ENCODE measurements around the gene TUBB2A. TPM values are rescaled to one million over a fixed set of nuclear protein-coding genes. Genes with fewer than 3 reads are reported as not detected.

The TUBB2A gene
- total and polyA plus RNA-seq, 2 of the 13 experiments (the other 11 are each of a cell fraction or from before 2014, with no cell fraction given), result 35.3 to 106 TPM

DNA sequence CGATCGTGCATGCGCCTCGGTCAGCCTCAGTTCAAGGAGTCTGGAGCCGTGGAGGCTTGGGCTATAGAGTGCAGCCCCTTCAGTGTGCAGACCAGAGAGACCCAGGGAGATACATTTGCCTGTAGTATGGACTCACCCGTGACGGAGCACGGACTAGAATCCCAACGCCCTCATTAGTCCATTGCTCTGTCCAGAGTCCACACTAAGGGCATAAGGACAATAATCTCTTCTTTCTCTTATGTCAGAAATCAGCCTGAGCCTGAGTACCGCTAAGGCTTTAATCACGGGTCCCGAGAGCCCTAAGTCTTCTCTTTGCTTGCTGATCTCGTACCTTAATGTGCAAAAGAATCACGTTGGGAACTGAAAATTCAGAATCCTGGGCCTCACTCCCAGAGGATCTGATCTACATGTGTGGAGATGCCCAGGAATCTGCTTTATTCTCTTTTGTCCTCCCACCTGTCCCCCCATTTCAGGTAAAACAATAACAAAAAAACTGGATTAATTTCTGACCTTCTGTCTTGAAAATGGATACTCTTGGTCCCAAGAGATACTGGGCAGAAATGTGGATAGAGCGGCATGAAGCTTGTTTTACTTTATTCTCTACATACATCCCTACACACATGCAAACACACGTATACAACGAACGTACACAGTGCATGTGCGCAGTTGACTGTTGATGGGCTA, 38.2 kb downstream of the TUBB2A start (continued):
- TF ChIP-seq, protein P1, sequence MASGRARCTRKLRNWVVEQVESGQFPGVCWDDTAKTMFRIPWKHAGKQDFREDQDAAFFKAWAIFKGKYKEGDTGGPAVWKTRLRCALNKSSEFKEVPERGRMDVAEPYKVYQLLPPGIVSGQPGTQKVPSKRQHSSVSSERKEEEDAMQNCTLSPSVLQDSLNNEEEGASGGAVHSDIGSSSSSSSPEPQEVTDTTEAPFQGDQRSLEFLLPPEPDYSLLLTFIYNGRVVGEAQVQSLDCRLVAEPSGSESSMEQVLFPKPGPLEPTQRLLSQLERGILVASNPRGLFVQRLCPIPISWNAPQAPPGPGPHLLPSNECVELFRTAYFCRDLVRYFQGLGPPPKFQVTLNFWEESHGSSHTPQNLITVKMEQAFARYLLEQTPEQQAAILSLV (CRISPR knock-in tag; IDR thresholded peaks at IDR 0.05; ENCODE audit: borderline replicate concordance), result no peak
- TF ChIP-seq ZFP37 (CRISPR knock-in tag; IDR thresholded peaks at IDR 0.05; ENCODE audit: borderline replicate concordance) (no peak), JUN (CRISPR knock-in tag; IDR thresholded peaks at IDR 0.05) (no peak; the same call in 1 of the 2 replicates), HDAC1 (CRISPR knock-in tag; IDR thresholded peaks at IDR 0.05) (0 out of 2 replicates have a peak, but pooled peaks have one; percentile 31), SOX6 (IDR thresholded peaks at IDR 0.05) (no peak), SOX6 (CRISPR knock-in tag; IDR thresholded peaks at IDR 0.05) (no peak), ZNF782 (CRISPR knock-in tag; IDR thresholded peaks at IDR 0.05; ENCODE audit: borderline replicate concordance) (no peak; the same call in 1 of the 2 replicates), KDM1A (CRISPR knock-in tag; IDR thresholded peaks at IDR 0.05) (no peak), SNAI1 (CRISPR knock-in tag; IDR thresholded peaks at IDR 0.05; ENCODE audit: borderline replicate concordance) (no peak), ZNF678 (CRISPR knock-in tag; IDR thresholded peaks at IDR 0.05) (no peak; the same call in 1 of the 2 replicates), KLF11 (CRISPR knock-in tag; IDR thresholded peaks at IDR 0.05) (no peak), ZNF83 (CRISPR knock-in tag; IDR thresholded peaks at IDR 0.05; ENCODE audit: borderline replicate concordance) (0 out of 2 replicates have a peak, but pooled peaks have one; percentile 16), ZNF143 (CRISPR knock-in tag; IDR thresholded peaks at IDR 0.05) (no peak), NFE2 (CRISPR knock-in tag; IDR thresholded peaks at IDR 0.05) (no peak), ZNF605 (CRISPR knock-in tag; IDR thresholded peaks at IDR 0.05) (no peak)
- TF ChIP-seq, protein P2, sequence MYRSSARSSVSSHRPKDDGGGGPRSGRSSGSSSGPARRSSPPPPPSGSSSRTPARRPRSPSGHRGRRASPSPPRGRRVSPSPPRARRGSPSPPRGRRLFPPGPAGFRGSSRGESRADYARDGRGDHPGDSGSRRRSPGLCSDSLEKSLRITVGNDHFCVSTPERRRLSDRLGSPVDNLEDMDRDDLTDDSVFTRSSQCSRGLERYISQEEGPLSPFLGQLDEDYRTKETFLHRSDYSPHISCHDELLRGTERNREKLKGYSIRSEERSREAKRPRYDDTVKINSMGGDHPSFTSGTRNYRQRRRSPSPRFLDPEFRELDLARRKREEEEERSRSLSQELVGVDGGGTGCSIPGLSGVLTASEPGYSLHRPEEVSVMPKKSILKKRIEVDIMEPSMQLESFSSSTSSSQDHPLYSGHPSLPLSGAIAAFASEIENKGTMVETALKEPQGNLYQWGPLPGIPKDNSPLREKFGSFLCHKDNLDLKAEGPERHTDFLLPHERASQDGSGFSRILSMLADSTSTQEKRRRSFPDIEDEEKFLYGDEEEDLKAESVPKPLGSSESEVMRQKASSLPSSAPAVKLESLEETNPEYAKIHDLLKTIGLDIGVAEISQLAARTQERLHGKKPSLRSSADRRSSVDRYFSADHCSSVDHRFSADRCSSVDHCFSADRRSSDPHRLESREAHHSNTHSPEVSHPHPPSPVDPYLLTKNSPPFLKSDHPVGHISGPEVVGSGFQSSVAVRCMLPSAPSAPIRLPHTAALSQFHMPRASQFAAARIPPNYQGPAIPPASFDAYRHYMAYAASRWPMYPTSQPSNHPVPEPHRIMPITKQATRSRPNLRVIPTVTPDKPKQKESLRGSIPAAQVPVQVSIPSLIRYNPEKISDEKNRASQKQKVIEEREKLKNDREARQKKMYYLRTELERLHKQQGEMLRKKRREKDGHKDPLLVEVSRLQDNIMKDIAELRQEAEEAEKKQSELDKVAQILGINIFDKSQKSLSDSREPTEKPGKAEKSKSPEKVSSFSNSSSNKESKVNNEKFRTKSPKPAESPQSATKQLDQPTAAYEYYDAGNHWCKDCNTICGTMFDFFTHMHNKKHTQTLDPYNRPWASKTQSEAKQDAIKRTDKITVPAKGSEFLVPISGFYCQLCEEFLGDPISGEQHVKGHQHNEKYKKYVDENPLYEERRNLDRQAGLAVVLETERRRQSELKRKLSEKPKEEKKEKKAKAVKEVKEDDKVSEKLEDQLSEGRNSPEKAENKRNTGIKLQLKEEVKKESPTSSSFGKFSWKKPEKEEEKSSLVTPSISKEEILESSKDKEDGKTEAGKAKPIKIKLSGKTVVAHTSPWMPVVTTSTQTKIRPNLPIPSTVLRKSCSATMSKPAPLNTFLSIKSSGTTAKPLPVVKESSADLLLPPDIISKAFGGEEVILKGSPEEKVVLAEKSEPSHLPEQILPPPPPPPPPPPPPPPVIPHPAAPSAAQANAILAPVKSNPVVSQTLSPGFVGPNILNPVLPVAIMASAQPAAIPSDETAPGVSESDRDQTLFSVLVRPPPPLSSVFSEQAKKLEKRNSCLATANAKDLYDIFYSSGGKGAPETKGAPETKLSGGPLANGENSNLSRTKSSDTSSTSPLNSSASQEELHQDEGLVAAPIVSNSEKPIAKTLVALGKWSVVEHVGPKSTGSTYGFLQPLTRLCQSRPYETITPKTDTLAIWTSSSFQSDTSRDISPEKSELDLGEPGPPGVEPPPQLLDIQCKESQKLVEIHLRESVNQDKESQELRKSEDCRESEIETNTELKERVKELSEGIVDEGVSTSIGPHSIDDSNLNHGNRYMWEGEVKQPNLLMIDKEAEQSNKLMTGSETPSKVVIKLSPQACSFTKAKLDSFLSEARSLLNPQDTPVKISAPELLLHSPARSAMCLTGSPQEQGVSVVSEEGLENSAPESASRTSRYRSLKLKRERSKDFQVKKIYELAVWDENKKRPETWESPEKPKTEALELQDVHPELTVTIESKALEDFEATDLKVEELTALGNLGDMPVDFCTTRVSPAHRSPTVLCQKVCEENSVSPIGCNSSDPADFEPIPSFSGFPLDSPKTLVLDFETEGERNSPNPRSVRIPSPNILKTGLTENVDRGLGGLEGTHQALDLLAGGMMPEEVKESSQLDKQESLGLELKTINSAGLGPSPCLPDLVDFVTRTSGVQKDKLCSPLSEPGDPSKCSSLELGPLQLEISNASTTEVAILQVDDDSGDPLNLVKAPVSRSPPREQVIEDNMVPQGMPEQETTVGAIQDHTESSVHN (CRISPR knock-in tag; IDR thresholded peaks at IDR 0.05), result no peak
- TF ChIP-seq, protein P3, sequence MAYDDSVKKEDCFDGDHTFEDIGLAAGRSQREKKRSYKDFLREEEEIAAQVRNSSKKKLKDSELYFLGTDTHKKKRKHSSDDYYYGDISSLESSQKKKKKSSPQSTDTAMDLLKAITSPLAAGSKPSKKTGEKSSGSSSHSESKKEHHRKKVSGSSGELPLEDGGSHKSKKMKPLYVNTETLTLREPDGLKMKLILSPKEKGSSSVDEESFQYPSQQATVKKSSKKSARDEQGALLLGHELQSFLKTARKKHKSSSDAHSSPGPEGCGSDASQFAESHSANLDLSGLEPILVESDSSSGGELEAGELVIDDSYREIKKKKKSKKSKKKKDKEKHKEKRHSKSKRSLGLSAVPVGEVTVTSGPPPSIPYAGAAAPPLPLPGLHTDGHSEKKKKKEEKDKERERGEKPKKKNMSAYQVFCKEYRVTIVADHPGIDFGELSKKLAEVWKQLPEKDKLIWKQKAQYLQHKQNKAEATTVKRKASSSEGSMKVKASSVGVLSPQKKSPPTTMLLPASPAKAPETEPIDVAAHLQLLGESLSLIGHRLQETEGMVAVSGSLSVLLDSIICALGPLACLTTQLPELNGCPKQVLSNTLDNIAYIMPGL (CRISPR knock-in tag; IDR thresholded peaks at IDR 0.05; ENCODE audit: borderline replicate concordance in 1 of 2, low read depth in 1 of 2), result peak in 1 of 2 experiments; percentile 25; a peak in 3 of 4 replicates

Data from HepG2 (cell line).